ENCODE measurements around the gene BRSK1.
A peak's percentile ranks its signal among the peaks of the same experiment; 100 is the strongest.

The BRSK1 gene

DNA sequence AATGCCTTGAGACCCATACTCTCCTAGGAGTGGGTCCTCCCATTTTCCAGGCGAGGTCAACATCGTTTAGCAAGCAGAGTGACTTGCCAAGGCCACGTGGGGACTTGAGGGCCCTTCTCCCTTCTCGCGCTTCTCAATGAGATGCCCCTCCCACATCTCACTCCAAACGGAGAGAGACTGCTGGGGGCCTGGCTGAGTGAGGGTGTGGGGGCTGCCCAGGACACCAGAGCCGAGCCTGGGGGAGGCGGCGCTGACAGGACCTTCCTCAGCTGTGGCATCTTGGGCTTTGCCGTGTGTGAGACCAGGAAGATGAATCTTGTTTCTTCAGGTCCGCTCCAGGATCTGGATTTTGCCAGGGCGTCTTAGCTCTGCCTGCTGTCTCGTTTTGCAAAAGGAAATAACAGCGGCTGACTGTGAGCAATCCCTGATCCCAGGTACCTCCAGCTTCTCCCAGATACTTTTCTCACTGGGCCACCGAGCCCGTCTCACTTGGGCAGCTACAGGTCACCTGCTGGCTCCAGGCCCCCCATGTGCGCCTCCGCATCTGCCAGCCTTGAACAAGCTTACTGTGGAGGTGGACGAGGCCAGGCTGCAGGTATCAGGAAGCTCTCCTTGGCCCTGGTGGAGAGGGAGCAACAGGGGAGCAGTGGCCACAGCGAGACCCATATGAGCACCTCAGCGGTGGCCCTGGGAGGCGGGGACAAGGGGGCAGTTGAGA lies 64.7 kb downstream of the BRSK1 start:
- no peak overlapping the region for H3K4me3 ChIP-seq (ENCODE audit: low read length)
- TF ChIP-seq, protein P1, sequence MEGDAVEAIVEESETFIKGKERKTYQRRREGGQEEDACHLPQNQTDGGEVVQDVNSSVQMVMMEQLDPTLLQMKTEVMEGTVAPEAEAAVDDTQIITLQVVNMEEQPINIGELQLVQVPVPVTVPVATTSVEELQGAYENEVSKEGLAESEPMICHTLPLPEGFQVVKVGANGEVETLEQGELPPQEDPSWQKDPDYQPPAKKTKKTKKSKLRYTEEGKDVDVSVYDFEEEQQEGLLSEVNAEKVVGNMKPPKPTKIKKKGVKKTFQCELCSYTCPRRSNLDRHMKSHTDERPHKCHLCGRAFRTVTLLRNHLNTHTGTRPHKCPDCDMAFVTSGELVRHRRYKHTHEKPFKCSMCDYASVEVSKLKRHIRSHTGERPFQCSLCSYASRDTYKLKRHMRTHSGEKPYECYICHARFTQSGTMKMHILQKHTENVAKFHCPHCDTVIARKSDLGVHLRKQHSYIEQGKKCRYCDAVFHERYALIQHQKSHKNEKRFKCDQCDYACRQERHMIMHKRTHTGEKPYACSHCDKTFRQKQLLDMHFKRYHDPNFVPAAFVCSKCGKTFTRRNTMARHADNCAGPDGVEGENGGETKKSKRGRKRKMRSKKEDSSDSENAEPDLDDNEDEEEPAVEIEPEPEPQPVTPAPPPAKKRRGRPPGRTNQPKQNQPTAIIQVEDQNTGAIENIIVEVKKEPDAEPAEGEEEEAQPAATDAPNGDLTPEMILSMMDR (IDR thresholded peaks at IDR 0.05; ENCODE audit: insufficient read depth, low read depth, low read length, missing control alignments) = no peak
- DNase-seq (ENCODE audit: low read depth) = no peak

GRCh38 chr19:55350620-55351315 lies 67.0 kb downstream of the BRSK1 start:
- TF ChIP-seq, protein P1 (IDR thresholded peaks at IDR 0.05; ENCODE audit: insufficient read depth, low read depth, low read length, missing control alignments) = no peak
- H3K4me3 ChIP-seq (ENCODE audit: low read length) = no peak overlapping the region

GRCh38 chr19:55352040-55352439 lies 68.2 kb downstream of the BRSK1 start:
- TF ChIP-seq, protein P1 (IDR thresholded peaks at IDR 0.05; ENCODE audit: insufficient read depth, low read depth, low read length, missing control alignments) = no peak
- peak; percentile 47 for DNase-seq (ENCODE audit: low read depth)
- no peak overlapping the region for H3K4me3 ChIP-seq (ENCODE audit: low read length)

More at GRCh38 chr19:55350620-55351315, 67.0 kb downstream of the BRSK1 start:
- no peak for DNase-seq (ENCODE audit: low read depth)

GRCh38 chr19:55352549-55353145 lies 68.8 kb downstream of the BRSK1 start:
- TF ChIP-seq, protein P1 (IDR thresholded peaks at IDR 0.05; ENCODE audit: insufficient read depth, low read depth, low read length, missing control alignments) = no peak

DNA sequence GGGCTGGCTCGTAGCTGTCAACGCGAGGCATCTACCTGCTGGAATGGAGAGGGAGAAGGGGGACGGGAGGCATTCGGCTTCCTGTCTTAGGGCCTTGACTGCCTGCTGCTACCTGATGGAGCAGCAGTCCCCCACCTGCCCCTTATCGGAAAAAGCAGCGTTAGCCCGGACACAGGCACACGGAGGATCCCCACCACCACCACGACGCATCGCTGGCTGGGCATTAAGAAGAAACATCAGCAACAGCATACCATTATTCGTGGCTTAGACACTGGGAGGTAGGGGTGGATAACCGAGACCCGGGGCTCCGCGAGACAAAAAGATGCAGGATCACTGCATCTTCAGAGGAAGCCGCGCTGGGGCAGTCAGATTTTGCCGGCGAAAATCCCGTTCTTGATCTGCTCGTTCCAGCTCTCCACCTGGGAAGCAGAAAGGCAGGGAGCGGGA lies 69.6 kb downstream of the BRSK1 start:
- TF ChIP-seq, protein P1 (IDR thresholded peaks at IDR 0.05; ENCODE audit: insufficient read depth, low read depth, low read length, missing control alignments) = no peak
- peak overlapping the region; percentile 44 for H3K4me3 ChIP-seq (ENCODE audit: low read length)
- no peak for DNase-seq (ENCODE audit: low read depth)

More at GRCh38 chr19:55352549-55353145, 68.8 kb downstream of the BRSK1 start:
- no peak for DNase-seq (ENCODE audit: low read depth)
- no peak overlapping the region for H3K4me3 ChIP-seq (ENCODE audit: low read length)

DNA sequence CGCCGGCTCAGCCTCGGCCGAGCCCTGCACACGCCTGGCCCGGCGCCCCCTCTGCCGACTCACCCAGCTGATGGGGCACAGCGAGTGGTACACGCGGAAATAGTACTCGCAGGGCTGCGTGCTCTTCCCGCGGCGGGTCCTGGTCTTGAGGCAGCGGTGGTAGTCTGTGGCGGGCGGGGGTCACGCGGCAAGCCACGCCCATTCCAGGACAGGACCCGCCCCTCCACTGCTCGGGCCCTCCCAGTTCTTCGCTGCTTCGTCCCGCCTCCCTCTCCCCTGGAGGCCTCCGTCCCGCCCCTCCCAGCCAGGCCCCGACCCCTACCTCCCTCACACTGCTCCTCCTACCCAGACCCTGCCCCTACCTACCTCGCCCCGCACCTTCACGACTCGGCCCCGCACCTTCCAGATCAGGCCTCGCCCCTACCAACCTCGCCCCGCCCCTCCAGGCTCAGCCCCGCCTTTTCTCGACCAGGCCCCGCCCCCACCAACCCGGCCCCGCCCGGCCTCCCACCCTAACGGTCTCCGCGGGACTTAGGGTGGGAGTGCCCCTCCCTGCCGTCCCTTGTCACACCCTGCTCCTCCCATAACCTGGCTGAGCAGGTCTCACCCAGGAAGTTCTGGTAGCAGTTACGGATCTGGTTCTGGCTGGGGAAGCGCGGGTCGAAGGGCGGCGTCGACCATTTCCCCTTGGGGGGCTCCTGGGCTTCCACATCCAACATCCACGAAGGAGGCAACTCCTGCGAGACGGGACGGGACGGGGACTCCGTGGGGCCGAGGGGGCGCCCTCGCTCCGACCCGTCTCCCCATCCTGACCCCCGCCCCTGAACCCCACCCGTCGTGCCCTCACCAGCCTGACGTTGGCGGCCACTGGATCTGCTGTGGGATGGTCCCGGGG lies 70.3 kb downstream of the BRSK1 start:
- TF ChIP-seq, protein P1 (IDR thresholded peaks at IDR 0.05; ENCODE audit: insufficient read depth, low read depth, low read length, missing control alignments) = no peak
- DNase-seq (ENCODE audit: low read depth) = peak; percentile 70
- H3K4me3 ChIP-seq (ENCODE audit: low read length) = peak overlapping the region; percentile 44

Measured in epithelial cell of esophagus (primary cell).